HL-60 (cell line): ENCODE measurements around the gene MAB21L3.

Experiments
- DNase-seq, 2 experiments: peaks; one replicate each; pipeline ENCODE4 v3.0.0-alpha.2; 2010 to 2020; ENCODE audit warnings: low read depth in 1 of 2, low spot score in 1 of 2
- H3K27ac ChIP-seq: fragments of 250-450 bp; sonication (Bioruptor Pico); replicated peaks from 2 replicates; pipeline ENCODE4 v1.5.1; 2020; ENCODE audit warnings: mild to moderate bottlenecking, moderate library complexity
- H3K27me3 ChIP-seq: fragments of 250-450 bp; sonication (Bioruptor Pico); 2 replicates; pipeline ENCODE4 v1.5.1; 2021; ENCODE audit warnings: mild to moderate bottlenecking, moderate library complexity; ENCODE audit not compliant: insufficient read depth, poor library complexity, severe bottlenecking
- H3K4me3 ChIP-seq: replicated peaks from 2 replicates; pipeline ENCODE4 v1.5.1; 2011; ENCODE audit warnings: mild to moderate bottlenecking, control low read depth, low read length; ENCODE audit not compliant: insufficient read depth
- CTCF ChIP-seq: IDR thresholded peaks from one replicate; pipeline ENCODE4 v1.5.1; 2011; ENCODE audit warnings: low read length, control low read depth, inconsistent platforms; ENCODE audit not compliant: insufficient read depth
- GABPA ChIP-seq: IDR thresholded peaks from 2 replicates; pipeline ENCODE4 v1.6.1; 2012; ENCODE audit warnings: low read depth
- POLR2AphosphoS5 ChIP-seq: IDR thresholded peaks from 2 replicates; pipeline ENCODE4 v1.6.1; 2012; ENCODE audit warnings: low read depth
- REST ChIP-seq: IDR thresholded peaks from 2 replicates; pipeline ENCODE4 v1.6.1; 2012; ENCODE audit warnings: low read depth; ENCODE audit not compliant: insufficient replicate concordance
- SPI1 ChIP-seq: IDR thresholded peaks from 2 replicates; pipeline ENCODE4 v1.6.1; 2012; ENCODE audit warnings: low read depth, mild to moderate bottlenecking, borderline replicate concordance

MAB21L3 gene

GRCh38 chr1:116097626-116098025 lies 13.6 kb upstream of the MAB21L3 start:
- Histone ChIP-seq H3K27me3 (no peaks in the 10 kb centered on the region), H3K4me3 (no peak overlapping the region), H3K27ac (no peak overlapping the region)
- TF ChIP-seq CTCF, result no peak
- no peak for DNase-seq

- Histone ChIP-seq H3K27ac (no peak overlapping the region), H3K4me3 (no peak overlapping the region), H3K27me3 (no peaks in the 10 kb centered on the region)
- DNase-seq, result no peak
- TF ChIP-seq SPI1, result no peak
- no peak for TF ChIP-seq REST
- TF ChIP-seq GABPA, result no peak
- TF ChIP-seq CTCF, result no peak
- no peak for TF ChIP-seq POLR2AphosphoS5
Measured at GRCh38 chr1:116099379-116099778, 11.8 kb upstream of the MAB21L3 start.

GRCh38 chr1:116099919-116100318 lies 11.3 kb upstream of the MAB21L3 start:
- Histone ChIP-seq H3K4me3 (no peak overlapping the region), H3K27me3 (no peaks in the 10 kb centered on the region), H3K27ac (no peak overlapping the region)
- TF ChIP-seq REST, result no peak
- no peak for TF ChIP-seq SPI1
- no peak for TF ChIP-seq GABPA
- TF ChIP-seq CTCF, result no peak
- no peak for TF ChIP-seq POLR2AphosphoS5
- no peak for DNase-seq

- Histone ChIP-seq H3K4me3 (no peak overlapping the region), H3K27ac (no peak overlapping the region), H3K27me3 (no peaks in the 10 kb centered on the region)
- TF ChIP-seq SPI1 (no peak), POLR2AphosphoS5 (no peak), REST (no peak), CTCF (no peak), GABPA (no peak)
- no peak for DNase-seq
Measured at GRCh38 chr1:116104667-116105066, 6.5 kb upstream of the MAB21L3 start.
